Brain microvascular endothelial cell (primary cell): ENCODE results near the gene HMCN1.

Source experiments
- DNase-seq: peaks from one replicate; pipeline ENCODE4 v3.0.0-alpha.2; 2020
- H3K27ac ChIP-seq: fragments of 250-450 bp; sonication (Bioruptor Pico); 2 replicates; pipeline ENCODE4 v1.5.1; 2020; ENCODE audit warnings: mild to moderate bottlenecking, moderate library complexity
- H3K27me3 ChIP-seq: fragments of 250-450 bp; sonication (Bioruptor Pico); replicated peaks from 2 replicates; pipeline ENCODE4 v1.5.1; 2020; ENCODE audit warnings: mild to moderate bottlenecking
- H3K36me3 ChIP-seq: fragments of 250-450 bp; sonication (Bioruptor Pico); replicated peaks from 2 replicates; pipeline ENCODE4 v1.5.1; 2020; ENCODE audit warnings: mild to moderate bottlenecking
- H3K4me3 ChIP-seq: 2 replicates; pipeline ENCODE4 v1.5.1; 2011; ENCODE audit warnings: low read depth, mild to moderate bottlenecking, control low read depth, low read length, moderate library complexity
- in situ Hi-C: cut with HindIII; loops from 2 replicates; pipeline ENCODE4 v1.10.0; 2017; ENCODE audit warnings: low sequenced_read_pairs, low pct_ligation_motif_present
- TF ChIP-seq, protein P1 (sequence below): IDR thresholded peaks from 2 replicates; pipeline ENCODE4 v1.5.1; 2011; ENCODE audit warnings: low read depth, mild to moderate bottlenecking, moderate library complexity, low read length, control low read depth, inconsistent platforms; ENCODE audit errors: missing control alignments

HMCN1 gene

DNA sequence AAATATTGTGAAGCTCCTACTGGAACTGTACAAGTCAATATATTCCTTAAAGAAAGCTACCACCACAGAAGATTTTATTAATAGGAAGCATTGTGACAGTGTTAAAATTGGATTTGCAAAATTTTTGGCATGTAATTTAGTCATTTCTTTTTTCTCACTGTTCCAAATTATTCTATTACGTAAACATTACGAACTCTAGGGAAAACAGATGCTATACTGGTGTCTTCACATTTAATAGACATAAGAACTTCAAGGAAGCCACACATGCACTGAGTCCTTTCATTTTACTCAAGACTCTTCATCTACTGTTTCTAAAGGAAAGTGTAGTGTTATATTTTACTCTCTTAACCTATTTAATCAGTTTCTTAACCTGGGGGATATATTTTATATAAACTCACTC lies 135.4 kb downstream of the HMCN1 start:
- no peak for DNase-seq
- no peak overlapping the region for H3K27ac ChIP-seq
- no peak overlapping the region for H3K4me3 ChIP-seq
- no peaks in the 10 kb centered on the region for H3K36me3 ChIP-seq
- in situ Hi-C loops = no loop called here
- TF ChIP-seq, protein P1, sequence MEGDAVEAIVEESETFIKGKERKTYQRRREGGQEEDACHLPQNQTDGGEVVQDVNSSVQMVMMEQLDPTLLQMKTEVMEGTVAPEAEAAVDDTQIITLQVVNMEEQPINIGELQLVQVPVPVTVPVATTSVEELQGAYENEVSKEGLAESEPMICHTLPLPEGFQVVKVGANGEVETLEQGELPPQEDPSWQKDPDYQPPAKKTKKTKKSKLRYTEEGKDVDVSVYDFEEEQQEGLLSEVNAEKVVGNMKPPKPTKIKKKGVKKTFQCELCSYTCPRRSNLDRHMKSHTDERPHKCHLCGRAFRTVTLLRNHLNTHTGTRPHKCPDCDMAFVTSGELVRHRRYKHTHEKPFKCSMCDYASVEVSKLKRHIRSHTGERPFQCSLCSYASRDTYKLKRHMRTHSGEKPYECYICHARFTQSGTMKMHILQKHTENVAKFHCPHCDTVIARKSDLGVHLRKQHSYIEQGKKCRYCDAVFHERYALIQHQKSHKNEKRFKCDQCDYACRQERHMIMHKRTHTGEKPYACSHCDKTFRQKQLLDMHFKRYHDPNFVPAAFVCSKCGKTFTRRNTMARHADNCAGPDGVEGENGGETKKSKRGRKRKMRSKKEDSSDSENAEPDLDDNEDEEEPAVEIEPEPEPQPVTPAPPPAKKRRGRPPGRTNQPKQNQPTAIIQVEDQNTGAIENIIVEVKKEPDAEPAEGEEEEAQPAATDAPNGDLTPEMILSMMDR = no peak
- H3K27me3 ChIP-seq = no peaks in the 10 kb centered on the region

DNA sequence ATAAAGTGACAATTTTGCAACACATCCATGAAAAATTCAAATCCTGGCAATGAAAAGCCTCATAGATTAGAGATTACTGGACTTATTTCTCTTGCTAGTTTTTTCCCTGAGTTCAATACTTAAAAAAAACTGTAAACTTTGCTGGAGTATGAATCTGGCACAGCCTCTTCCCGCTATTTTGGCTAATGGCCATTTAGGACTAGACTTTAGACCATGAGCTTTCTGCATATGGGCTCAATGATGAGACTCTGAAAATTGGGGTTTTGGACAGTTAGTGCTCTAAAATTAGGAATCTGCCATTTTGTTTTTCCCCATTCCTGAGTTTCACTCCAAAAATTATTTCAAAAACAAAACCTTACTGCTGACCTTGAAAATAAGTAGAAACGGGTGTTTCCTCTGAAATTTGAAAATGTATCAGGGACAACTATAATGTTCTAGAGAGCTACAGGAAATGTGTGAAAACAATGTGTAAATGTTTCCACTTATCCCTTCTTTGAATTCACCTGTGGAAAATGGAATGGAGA lies 137.5 kb downstream of the HMCN1 start:
- no peaks in the 10 kb centered on the region for H3K27me3 ChIP-seq
- H3K4me3 ChIP-seq = no peak overlapping the region
- TF ChIP-seq, protein P1 = no peak
- no peak overlapping the region for H3K27ac ChIP-seq
- H3K36me3 ChIP-seq = no peaks in the 10 kb centered on the region
- in situ Hi-C loops = no loop called here
- DNase-seq = no peak

DNA sequence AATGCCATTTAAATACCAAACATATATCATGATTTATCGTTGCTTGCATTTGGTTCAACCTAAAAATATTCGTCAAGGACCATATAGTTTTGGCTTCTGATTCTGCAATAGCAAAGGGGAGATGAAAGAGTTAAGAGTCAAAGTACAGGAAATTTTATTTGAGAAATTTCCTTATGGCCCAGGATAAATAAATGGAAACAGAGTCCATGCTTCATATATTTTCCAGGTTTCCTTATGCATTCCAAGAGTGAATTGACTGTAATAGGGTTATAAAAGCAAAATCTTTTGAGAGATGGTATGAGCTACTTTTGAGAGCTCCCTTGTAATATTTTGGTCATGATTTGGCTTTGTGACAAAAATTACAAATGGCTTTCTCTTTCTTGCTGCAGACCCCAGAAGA lies 140.1 kb downstream of the HMCN1 start:
- no peak for DNase-seq
- H3K27me3 ChIP-seq = no peaks in the 10 kb centered on the region
- in situ Hi-C loops = no loop called here
- TF ChIP-seq, protein P1 = no peak
- H3K27ac ChIP-seq = no peak overlapping the region
- no peak overlapping the region for H3K4me3 ChIP-seq
- no peaks in the 10 kb centered on the region for H3K36me3 ChIP-seq

DNA sequence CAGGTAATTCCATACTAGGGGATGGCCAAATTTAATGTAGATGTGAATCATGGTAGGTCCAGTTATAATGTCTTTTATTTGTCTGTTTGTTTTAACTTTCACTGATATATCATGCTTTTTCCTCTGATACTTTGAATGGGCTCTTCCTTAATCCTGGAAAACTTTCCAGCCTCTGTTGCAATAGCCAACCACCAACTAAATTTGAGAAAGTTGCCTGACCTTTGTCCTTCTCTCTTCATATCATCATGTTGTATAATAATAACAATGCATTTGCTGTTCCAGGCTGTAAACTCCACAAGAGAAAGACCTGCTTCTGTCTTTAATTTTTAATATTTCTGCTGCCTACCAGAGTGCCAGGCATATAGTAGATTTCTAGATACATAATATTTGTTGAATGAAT lies 146.1 kb downstream of the HMCN1 start:
- TF ChIP-seq, protein P1 = no peak
- no peak overlapping the region for H3K27ac ChIP-seq
- no peak overlapping the region for H3K4me3 ChIP-seq
- H3K36me3 ChIP-seq = no peaks in the 10 kb centered on the region
- DNase-seq = no peak
- H3K27me3 ChIP-seq = no peaks in the 10 kb centered on the region
- in situ Hi-C loops = no loop called here

DNA sequence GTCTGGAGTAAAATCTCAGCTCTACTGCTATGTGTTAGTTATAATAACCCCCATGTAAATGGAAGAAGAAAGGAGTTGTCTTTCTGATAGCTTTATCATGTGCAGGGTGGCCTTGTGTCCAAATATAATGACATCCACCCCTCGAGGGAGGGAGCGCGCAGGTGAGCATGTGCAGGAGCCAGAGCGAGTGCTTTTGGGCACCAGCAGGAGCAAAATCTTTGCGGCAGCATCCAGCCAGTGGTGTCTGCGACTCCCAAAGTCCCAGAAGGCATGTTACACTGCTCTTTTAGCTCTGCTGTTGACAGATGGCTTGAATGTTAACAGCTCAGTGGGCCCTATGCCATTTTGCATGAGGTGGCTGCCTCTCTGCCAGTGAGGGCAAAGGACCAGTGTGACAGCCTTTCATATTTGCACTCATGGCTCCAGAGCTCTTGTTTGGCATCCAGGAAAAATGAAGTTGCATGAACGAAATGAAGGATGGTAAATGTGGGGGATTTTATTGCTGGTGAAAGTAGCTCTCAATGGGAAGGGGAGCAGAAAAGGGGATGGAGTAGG lies 146.7 kb downstream of the HMCN1 start:
- H3K27me3 ChIP-seq = no peaks in the 10 kb centered on the region
- no peak overlapping the region for H3K27ac ChIP-seq
- no peak overlapping the region for H3K4me3 ChIP-seq
- no peak for DNase-seq
- TF ChIP-seq, protein P1 = no peak
- H3K36me3 ChIP-seq = no peaks in the 10 kb centered on the region
- in situ Hi-C loops = no loop called here

DNA sequence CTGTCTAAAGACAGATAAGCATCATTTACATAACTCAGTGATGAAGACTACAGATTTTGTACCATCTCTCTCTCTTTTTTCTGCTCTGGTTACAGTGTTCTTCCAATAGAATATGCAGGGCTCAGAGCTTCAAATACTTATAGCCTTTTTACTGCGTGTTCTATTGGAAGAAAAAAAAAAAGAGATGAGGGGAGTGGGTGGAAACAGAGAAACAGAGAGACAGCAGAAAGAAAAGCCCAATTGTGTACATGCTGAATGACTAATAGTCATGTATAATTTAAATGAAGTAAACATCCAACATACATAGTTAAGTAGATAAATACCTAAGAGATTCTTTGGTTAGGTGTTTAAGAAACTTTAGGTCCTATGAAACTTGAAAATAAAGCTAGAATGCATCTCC lies 151.9 kb downstream of the HMCN1 start:
- TF ChIP-seq, protein P1 = no peak
- in situ Hi-C loops = no loop called here
- Histone ChIP-seq H3K36me3 (no peaks in the 10 kb centered on the region), H3K27me3 (no peaks in the 10 kb centered on the region), H3K4me3 (no peak overlapping the region), H3K27ac (no peak overlapping the region)
- DNase-seq = no peak
